ENCODE data around the gene KANSL1.
"Not testable (repeated sequence)": the region's sequence is repeated elsewhere in the genome, so short reads cannot be mapped to it uniquely, and the experiment has no call there.

The KANSL1 gene

GRCh38 chr17:46109603-46110189 lies 83.5 kb downstream of the KANSL1 start:
- DNase-seq (ENCODE audit: low spot score): no peak

- DNase-seq (ENCODE audit: low spot score): no peak
Measured at GRCh38 chr17:46108550-46109110, 84.6 kb downstream of the KANSL1 start.

DNA sequence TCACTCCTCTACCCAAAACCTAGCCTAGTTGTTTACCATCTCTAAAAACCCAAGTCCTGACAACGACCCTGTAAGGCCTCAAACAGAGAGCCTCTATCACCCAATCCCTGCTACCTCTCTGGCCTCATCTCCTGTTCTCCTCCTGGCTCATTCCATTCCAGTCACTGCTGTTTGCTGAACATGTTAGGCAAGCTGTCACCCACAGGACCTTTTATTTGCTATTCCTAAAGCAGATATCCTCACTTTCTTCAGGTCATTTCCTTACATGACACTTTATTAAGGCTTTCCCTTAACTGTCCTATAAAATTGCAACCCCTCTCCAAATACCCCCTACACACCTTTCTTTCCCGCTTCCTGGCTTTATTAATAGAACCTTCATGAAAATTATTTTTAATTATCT lies 85.1 kb downstream of the KANSL1 start:
- no peak for DNase-seq (ENCODE audit: low spot score)

GRCh38 chr17:46106966-46107644 lies 86.1 kb downstream of the KANSL1 start:
- DNase-seq (ENCODE audit: low spot score): no peak

- not testable (repeated sequence) for DNase-seq (ENCODE audit: low spot score)
Measured at GRCh38 chr17:46102806-46103205, 90.4 kb downstream of the KANSL1 start.

- DNase-seq (ENCODE audit: low spot score): not testable (repeated sequence)
Measured at GRCh38 chr17:46101785-46102617, 91.2 kb downstream of the KANSL1 start.

DNA sequence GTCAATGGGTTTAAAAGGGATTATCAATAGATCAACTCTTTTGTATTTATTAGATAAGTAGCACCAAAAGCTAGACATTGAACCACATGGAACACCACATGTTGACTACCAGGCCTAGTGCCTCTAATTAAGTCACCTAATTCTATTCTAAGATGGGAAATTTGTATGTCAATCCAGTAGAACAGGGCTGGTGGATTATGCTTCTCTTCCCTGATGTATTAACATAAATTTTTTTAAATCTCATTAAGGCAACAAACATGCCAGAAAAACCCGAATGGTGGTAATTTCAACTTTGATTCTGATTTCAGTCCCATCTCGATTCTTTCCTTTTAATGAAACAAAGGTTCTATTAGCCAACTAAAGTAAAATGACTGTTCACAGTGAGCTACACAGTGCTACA lies 92.6 kb downstream of the KANSL1 start:
- DNase-seq (ENCODE audit: low spot score): no peak

DNA sequence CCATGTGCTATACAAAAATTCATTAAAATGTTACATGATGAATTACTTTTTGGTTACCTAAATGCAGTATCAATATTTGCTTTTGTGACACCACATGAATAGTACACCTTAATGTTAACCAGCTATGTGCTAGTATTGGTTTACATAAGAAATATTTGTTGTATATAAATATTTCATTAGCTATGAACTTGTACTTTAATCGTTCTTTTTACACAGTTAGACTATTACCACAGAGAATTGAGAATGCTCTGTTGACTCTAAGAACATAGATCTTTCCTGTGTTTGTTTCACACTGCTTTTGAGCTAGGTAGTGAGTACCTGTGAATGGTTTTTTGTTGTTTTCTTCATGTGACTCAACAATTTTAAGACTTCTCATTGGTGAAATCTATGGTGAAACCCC lies 93.4 kb downstream of the KANSL1 start:
- DNase-seq (ENCODE audit: low spot score): no peak

GRCh38 chr17:46097497-46097896 lies 95.7 kb downstream of the KANSL1 start:
- DNase-seq (ENCODE audit: low spot score): no peak

- DNase-seq (ENCODE audit: low spot score): no peak
Measured at GRCh38 chr17:46092991-46093390, 100.2 kb downstream of the KANSL1 start.

- DNase-seq (ENCODE audit: low spot score): no peak
Measured at GRCh38 chr17:46090871-46091270, 102.4 kb downstream of the KANSL1 start.

DNA sequence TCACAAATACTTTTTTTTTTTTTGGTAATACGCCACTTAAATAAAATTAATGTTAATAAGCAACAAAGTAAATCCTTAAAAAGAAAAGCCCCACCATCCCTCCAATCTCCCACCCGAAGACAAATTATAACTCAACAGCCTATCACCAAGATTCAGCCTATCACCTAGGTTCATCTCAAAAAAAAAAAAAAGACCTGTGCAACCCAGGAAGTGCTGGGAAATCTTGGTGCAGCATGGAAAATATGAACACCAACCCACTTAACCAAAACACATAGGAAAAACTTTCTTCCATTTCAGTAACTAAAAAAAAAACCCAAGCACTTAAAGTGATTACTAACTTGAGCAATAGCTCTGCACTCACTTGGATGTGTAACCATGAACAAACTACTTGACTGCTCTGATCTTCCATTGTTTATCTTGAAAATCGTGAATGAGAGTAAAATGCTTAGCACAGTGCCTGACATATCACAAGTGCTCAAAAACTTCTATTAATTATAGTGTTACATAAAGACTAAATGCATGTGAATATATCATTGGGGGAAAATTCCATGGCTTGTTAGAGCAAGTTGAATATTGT lies 103.8 kb downstream of the KANSL1 start:
- DNase-seq (ENCODE audit: low spot score): no peak

- DNase-seq (ENCODE audit: low spot score): no peak
Measured at GRCh38 chr17:46088595-46088994, 104.6 kb downstream of the KANSL1 start.

DNA sequence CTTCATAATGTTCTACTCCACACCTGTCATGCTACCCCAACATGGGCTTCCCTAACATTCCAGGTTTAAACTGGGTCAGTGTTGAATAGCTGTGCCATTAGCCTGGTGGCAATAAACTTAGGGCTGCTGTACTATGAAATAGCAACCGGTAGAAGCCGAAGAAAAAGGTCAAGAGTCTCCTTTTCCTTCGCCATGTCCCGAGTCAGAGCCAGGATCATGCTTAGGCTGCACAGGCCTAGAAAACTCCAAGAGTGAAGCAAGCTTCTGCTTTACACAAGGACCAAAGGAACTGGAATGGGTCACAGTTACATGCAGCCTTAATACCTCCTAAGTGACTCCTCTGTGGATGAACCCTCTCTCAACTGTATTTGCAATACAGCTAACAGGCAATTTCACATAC lies 105.4 kb downstream of the KANSL1 start:
- DNase-seq (ENCODE audit: low spot score): not testable (repeated sequence)

- no peak for DNase-seq (ENCODE audit: low spot score)
Measured at GRCh38 chr17:46086821-46087220, 106.4 kb downstream of the KANSL1 start.

- no peak for DNase-seq (ENCODE audit: low spot score)
Measured at GRCh38 chr17:46085522-46085921, 107.7 kb downstream of the KANSL1 start.

DNA sequence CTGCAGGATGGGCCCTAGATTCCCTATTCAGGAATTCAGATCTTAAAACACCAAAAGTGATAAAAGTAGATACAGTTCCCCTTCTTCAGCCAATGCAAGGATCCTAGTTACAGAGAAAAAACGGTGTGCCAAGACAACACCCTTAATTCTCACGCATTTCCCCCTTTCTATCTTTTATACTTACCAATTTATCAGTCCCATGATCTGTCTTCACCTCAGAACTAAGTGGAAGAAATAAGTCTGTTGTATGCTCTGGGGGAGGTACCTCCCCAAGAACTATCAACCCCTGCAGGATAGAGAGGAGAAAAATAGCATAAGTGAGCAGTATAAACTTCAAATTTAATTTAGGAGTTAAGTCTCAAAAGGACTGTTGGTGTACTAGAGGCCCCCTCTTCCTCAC lies 111.0 kb downstream of the KANSL1 start:
- no peak for DNase-seq (ENCODE audit: low spot score)

- DNase-seq (ENCODE audit: low spot score): no peak
Measured at GRCh38 chr17:46081018-46081320, 112.3 kb downstream of the KANSL1 start.

DNA sequence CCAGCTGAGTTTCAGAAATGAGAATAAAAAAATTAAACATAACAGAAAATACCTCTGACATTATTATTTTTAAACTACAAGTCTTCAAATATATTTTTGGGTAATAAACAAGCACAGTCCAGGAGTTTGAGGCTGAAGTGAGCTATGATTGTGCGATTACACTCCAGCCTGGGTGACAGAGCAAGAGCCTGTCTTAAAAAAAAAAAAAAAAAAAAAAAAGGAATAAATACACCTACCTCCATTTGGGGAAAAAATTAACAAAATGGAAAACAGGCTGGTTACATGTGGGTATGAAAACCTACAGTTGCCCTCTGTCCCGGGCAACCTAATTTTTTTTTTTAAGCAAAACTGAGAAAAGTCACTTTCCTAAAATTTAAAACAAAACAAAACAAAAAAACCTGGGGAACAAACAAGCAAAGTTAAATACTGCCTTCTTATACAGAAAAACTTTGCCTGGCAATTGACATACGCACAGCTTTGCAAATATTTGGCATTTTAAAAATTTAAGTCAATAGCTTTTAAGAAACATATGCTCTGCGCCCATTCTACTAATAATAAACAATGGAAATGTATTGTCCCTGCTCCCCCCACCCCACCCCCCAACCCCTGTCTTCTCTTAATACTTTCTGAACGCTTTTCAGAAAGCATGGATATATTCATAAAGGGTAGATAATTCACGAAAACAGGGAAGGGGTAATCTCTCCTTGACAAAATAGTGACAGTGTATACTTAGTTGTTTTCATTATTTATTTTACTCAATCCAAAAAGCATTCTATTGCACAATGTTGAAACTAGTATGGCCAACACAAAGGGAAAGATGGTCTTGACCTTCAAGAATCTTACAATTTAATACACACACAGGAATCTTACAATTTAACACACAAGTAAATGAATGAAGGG lies 112.9 kb downstream of the KANSL1 start:
- no peak for DNase-seq (ENCODE audit: low spot score)

DNA sequence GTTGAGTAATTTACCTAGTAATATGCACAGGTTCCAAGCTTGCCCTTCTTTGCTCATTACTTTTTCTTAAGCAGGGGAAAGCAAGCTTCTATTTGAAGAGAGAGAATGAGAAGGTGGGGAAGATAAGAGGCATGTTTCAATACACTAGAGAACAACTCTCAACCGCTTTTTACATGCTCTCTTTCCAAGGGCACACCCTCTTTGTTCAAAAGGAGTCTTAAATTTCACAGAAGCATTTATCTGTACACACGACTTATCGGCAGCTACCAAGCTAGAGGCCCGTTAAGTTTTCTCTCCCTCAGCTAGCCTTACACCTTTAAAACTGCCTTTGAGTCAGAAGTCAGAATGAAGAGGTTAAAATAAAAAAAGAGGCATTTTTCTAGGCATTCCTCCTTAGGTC lies 114.6 kb downstream of the KANSL1 start:
- DNase-seq (ENCODE audit: low spot score): no peak

GRCh38 chr17:46074540-46074939 lies 118.7 kb downstream of the KANSL1 start:
- no peak for DNase-seq (ENCODE audit: low spot score)

DNA sequence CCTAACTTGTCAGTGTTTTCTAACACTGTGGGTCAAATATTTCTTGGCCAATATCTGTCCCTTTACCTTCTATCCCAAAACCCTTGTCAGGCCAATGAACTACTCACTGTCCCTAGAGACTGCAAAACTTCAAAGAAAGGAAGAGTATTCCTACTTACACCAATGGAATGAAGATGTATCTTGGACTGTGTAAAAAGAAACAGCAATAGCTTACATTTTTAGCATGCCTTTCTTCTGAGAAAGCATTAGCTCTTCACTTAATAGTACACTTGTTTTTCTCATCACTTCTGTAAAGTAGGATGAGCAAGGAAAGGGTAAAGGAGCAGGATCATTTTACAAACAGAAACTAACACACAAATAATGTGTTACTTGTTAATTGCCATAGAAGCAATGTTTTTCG lies 120.2 kb downstream of the KANSL1 start:
- DNase-seq (ENCODE audit: low spot score): no peak

All from RKO (cell line).